ENCODE measurements around the gene PPIG.
"Not testable (repeated sequence)": the region's sequence is repeated elsewhere in the genome, so short reads cannot be mapped to it uniquely, and the experiment has no call there.

GRCh38 chr2:169562084-169562483, 22.1 kb upstream of the PPIG start:
- TF ChIP-seq POLR2AphosphoS5 (IDR thresholded peaks at IDR 0.05; ENCODE audit: insufficient read depth in 1 of 2, low read depth in 1 of 2), result not testable (repeated sequence)
- TF ChIP-seq, protein P1, sequence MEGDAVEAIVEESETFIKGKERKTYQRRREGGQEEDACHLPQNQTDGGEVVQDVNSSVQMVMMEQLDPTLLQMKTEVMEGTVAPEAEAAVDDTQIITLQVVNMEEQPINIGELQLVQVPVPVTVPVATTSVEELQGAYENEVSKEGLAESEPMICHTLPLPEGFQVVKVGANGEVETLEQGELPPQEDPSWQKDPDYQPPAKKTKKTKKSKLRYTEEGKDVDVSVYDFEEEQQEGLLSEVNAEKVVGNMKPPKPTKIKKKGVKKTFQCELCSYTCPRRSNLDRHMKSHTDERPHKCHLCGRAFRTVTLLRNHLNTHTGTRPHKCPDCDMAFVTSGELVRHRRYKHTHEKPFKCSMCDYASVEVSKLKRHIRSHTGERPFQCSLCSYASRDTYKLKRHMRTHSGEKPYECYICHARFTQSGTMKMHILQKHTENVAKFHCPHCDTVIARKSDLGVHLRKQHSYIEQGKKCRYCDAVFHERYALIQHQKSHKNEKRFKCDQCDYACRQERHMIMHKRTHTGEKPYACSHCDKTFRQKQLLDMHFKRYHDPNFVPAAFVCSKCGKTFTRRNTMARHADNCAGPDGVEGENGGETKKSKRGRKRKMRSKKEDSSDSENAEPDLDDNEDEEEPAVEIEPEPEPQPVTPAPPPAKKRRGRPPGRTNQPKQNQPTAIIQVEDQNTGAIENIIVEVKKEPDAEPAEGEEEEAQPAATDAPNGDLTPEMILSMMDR (IDR thresholded peaks at IDR 0.05), result not testable (repeated sequence)
